Suppressor macrophage treated with lipopolysaccharide for 4 hours (primary cell): ENCODE measurements around the gene STARD3.

ENCODE experiments used
- DNase-seq: peaks from one replicate; pipeline ENCODE4 v3.0.0-alpha.2; 2020

The STARD3 gene

DNA sequence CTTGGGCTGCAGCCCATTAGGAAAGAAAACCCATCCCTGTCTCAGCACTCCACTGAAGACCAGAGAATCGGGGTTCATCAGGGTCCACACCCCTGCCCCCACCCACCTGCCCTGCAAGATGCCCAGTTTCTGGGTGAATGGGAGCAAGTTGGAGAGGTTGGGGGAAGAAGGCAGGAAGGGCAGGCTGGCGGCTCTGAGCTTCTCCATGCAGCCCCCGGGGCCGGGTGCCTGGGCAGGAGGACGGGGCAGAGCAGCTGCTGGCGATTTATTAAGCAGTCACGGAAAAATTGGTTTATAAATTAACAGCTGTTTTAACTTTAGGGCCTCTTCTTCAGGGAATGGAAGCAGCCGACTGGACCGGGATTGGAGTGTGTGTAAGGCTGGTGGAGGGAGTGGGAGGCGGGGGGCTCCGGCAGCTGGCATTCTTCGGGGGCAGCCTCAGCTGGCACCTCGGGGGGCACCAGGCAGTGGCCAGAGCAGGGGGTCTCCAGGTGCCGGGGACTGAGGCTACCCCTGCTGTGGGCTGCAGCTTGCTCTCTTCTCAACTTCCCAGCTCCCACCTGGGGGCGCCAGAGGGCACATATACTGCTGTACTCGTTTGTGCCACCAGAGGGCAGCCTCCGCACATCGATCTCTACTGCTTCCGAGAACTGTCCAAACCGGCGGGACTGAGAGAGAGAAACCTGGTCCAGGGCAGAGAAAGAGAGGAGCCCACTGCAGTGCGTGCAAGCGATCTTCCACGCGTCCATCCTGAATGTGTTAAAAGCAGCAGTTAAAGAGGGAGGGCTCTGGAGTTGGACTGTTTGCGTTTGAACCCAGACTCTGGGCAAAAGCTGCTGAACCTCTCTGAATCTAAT lies 15.2 kb upstream of the STARD3 start:
- DNase-seq: peak; percentile 89

DNA sequence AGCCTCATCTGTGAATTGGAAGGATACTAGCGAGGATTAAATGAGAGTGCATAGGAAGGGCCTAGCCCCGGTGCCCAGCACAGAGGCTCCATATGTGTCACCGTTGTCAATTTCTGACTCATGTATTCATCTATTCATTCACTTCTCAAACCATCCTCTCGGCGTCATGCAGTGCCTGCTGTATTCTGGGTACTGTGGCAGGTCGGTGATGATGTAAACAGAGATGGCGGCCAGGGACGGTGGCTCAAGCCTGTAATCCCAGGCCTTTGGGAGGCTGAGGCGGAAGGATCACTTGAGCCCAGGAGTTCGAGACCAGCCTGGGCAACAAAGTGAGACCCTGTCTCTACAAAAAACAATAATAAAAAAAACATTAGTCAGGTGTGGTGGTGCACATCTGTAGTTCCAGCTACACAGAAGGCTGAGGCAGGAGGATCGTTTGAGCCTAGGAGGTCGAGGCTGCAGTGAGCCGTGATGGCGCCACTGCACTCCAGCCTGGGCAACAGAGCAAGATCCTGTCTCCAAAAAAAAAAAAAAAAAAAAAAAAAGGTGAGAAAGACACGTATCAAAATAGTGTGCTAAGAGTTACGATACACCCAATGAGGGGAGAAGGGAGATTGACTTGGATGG lies 14.5 kb upstream of the STARD3 start:
- DNase-seq: no peak

DNA sequence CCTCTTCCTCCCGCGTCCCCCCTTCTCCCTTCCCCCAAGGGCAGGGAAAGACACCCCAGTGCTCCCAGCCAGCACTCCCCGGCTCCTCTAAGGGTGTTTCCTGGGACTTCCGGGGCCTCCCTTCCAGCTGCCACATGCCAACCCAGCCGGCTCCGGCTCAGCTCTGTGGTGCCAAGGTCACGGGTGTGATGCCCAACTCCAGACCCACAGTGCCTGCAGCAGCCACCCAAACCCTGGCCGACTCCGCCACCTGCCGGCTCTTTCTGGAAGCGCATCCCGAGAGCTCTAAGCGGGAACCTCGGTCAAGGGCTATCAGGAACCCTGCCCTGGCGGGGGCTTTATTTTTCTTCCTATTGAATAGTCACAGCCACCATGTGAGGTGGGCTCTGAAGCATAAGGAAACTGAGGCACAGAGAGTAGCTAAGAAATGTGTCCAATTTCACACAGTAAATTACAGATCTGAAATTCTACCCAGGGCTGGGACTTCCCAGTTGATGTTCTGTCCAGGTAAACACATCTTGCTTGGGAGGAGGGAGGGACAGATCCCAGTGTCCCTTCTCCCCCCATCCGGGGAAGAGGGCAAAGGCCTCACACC lies 13.5 kb upstream of the STARD3 start:
- DNase-seq: peak; percentile 90

DNA sequence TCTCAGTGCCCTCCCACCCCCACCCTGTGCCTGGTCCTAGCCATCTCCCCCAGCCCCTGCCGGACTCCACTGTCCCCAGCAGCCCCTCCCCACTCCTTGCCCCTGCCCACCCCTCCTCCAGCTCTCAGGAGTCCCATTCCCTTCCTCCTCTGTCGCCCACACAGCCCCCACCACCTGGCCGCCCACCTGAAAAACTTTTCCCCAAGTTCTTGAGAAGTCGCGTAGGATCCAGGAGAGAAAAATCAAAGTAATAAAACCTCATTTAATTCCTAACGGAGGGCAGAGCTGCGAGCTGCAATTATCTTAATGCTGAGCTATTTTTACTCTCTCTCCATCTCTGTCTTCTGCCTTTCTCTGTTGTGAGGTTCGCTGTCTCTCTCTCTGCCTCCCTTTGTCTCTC lies 12.6 kb upstream of the STARD3 start:
- DNase-seq: no peak

DNA sequence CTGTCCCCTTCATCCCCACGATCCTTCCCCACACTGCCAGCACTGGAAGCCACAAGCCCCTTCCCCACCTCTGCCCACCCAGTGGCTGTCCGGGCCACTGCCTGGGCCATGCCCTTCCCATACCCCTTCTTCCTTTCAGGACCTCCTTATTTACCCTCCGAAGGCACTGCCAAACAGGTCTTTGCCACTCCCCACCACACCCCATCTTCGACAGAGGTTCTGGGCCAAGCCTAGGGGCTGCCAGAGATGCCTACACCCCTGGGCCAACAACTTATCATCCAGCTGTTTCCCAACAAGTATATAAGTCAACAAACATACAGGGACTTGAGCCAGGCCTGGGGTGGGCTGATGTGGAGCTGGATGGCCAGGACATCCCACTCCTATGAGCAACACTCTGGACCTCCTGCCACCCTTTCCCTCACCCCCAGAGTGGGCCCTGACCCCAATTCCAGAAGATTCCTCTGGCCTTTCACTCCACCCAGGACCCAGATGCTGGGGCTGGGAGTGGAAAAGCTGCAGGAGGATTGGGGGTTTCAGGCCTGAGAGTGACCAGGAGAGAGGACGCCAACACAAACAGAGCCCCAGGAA lies 11.7 kb upstream of the STARD3 start:
- DNase-seq: no peak

DNA sequence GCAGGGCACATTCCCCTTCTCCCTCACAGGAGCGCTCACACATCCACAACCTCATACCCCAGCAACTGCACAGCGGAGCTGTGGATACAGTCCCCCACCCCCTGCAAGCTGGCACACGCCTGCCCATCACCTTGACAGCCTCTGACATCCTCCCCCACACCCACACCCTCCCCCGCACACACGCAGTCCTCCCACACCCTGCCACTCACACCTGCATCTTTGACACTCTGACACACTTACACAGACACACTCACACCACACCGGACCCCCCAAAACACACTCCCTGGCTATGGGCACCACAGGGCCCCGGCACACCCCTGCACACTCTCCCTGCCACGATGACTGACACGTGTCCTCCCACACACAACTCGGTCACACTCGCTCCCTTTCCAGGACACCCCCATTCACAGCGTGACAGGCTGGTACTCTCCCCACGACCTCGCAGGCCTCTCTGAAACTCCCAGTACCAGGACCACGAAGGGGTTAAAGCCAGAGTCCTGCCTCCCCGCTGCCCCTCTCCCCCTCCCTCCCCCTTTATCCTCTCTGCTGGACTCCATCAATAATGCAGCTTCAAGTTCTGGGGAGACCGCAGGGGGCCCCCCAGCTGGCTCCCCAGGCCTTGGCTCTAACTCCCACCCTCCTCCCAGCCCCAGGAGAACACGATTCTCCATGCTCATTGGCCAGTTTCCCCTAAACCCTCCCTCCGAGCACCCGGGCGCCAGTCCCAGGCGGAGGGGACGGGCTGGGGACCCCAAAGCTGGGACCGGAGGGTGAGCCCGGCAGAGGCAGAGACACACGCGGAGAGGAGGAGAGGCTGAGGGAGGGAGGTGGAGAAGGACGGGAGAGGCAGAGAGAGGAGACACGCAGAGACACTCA lies 10.5 kb upstream of the STARD3 start, which contains the start of gene PPP1R1B:
Gene PPP1R1B (plus strand): TSS at position 782 of the 876 bp plus-strand sequence. CDS start 441 bp downstream, outside the sequence.
- DNase-seq: no peak

DNA sequence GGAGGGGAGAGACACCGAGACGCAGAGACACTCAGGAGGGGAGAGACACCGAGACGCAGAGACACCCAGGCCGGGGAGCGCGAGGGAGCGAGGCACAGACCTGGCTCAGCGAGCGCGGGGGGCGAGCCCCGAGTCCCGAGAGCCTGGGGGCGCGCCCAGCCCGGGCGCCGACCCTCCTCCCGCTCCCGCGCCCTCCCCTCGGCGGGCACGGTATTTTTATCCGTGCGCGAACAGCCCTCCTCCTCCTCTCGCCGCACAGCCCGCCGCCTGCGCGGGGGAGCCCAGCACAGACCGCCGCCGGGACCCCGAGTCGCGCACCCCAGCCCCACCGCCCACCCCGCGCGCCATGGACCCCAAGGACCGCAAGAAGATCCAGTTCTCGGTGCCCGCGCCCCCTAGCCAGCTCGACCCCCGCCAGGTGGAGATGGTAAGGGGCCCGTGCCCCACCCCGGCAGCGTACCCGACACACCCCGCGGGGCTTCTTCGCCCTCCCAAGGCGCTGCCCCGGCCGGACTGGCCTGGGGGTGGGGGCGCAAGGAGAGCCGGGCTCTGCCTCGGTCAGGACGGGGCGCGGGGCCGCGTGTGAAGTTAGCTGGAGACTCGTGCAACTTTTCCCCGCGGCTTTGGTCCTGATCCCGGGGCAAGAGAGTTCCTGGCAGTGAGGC lies 9.8 kb upstream of the STARD3 start:
- DNase-seq: no peak

DNA sequence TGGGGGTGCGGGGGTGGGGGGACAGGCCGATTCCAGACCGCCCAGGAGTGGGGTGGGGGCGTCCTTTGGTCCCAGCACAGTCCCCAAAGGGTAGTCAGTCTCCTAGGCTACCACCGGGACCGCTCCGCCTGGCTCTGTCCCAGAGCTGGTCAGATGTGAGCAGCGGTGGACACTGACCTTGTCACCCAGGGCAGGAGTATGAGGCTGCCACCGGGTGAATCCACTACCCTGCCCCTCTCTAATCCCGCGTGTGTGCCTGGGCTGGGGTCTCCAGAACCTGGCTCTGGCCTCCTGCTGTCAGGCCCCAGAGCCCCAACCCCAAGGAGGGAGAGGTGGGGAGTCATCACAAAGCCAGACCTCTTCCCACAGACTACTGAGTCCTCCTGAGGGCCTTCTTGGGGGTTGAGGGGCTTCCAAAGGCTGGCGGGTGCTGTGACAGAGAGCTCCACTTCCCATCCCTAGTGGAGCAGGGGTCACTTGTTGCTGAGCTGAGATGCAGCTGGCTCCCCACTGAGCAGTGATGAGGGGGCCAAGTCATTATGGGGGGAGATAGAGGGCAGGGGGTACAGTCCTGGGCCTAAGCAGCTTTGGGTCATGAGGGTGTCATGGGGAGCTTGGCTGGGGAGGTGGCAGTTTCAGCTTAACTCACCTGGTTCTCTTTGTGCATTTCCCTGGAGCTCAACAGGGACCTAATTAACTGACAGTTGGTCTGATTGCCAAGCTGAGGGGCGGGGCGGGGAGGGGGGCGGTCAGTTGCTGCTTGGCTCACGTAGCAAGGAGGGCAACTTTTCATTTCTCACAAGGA lies 9.0 kb upstream of the STARD3 start:
- no peak for DNase-seq

DNA sequence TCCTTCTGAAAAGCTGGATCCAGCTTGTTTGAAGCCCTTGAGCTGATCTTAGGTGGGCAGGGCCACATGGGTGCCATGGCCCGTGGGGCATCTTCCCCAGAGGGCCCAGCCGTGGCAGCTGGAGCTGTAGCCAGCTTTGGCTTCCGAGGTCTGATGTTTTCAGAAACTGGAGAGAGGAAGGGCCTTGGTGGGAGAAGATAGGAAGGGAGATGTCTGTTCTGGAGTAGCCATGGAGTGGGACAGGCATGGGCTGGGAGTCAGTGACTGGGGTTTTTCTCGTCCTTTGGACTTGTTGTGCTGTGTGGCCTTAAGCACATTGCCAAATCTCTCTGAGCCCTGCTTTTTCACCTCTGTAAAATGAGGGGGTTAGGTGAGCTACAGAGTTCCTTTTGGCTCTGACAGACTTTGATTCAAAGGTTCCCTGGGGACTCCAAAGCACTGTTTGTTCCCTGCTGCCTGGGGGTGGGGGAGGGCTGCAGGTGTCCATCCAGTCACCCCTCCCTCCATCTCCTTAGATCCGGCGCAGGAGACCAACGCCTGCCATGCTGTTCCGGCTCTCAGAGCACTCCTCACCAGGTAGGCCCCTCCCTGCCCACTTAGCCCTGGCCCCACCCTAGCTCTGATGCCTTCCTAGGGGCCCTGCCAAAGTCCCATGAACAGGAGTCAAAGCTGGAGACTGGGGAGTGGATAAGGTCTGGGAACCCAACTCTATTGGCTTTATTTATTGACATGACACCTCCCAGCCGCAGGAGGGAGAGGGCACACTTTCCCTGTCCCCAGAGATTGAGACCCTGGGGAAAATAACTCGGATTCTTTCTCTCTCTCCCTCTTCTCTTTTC lies 8.1 kb upstream of the STARD3 start:
- DNase-seq: no peak

DNA sequence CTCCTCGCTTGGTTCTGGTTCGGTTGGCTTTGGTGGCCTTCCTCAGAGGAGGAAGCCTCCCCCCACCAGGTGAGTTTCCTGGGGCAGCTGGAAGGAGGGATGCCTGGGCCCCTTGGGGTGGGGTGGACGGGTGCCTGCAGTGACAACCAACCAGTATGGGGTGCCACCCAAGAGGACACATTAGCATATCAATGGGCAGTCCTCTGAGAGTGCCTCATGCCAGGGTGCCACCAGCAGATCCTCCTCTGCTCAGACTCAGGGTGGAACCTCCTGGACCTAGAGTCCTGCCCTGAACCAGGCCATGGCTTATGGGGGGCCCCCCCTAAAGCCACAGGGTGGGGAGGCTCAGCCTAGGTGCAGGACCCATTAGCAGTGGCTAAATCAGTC lies 7.5 kb upstream of the STARD3 start:
- DNase-seq: no peak

DNA sequence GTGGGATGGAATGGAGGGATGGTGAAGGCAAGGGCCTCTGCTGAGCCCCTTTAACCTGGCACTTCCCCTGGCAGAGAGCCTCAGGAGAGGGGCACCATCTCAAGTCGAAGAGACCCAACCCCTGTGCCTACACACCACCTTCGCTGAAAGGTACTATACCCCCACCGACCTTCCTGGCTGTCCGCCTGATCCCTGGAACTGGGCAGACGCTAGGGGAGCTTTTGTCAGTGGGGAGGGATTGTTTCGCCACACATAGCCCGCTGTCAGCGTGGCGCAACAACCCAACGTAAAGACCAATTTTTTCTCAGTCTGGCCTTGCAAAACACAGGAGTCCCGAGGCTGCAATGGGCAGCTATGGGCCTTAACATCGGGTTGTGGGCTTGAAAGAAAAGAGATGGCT lies 7.0 kb upstream of the STARD3 start:
- DNase-seq: peak; percentile 58

DNA sequence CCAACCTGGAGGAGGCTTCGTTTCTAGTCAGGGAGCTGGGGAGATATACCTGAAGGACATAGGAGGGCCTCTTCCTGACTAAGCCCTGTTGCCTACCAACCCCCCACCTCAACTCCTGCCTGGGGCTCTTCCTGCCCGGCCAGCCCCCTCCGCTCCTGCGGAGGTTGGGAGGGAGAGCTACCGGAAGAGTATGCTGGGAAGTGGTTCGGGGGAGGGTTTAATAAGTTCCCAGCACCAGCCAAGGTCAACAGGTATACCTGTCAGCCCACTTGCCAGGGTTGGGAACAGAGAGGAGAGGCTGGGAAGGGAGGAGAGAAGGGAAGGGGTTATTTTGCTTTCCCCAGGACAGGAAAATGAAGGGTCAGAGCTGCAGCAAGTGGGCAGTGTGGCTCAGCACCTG lies 5.5 kb upstream of the STARD3 start:
- no peak for DNase-seq

DNA sequence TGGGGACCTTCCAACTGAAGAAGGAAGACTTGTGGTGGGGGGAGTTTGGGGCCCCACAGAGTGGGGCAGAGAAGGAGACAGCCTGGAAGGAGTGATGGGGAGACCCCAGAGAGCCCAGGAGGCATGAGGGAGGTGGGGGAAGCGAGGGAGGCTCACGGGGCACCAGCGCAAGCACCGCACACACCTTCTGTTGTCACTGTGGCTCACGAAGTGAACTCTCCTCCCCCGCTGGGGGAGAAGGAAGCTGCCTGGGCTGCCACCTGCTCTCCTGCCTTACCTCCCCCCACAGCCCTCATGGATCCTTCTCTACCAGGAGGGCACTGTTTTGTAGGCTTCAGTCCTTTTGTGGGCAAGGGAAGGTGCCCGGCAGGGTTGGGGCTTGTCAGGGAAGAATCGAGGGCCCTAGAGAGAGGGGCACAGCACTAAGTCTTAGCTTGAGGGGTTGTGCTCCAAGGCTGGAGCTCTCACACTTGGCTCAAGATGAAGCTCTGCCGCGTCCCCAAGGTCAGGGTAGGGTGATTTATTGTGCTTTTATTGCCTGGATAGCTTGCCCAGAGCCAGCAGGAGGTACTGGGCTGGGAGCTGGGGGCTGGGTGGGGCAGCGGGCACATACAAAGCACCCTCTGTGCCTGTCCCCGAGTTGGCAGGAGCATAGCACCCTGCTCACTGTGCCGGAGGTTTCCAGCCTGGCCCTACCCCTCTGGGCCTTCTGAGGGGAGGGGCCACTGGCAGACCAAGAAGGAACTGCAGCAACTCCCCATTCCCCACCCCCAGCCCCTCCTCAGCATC lies 4.6 kb upstream of the STARD3 start:
- no peak for DNase-seq

DNA sequence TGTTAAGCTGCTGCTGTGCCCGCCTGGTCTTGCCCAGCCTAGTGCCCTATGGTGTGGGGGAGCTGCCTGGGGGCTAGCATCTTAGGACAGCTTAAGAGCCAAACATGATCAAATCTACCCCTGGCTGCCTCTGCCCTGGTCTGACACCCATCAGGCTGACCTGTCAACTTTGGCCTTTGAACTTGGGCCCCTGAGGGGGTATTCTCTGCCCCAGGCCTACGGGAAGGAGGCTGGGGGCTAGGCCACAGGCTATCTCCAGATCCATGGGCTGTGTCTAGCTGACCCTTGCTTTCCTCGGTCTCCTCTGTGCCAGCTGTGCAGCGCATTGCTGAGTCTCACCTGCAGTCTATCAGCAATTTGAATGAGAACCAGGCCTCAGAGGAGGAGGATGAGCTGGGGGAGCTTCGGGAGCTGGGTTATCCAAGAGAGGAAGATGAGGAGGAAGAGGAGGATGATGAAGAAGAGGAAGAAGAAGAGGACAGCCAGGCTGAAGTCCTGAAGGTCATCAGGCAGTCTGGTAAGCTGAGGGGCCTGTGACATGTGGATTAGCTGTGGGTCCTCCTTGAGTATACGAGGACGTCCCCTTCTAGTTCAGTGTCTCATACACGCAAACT lies 3.3 kb upstream of the STARD3 start:
- no peak for DNase-seq

DNA sequence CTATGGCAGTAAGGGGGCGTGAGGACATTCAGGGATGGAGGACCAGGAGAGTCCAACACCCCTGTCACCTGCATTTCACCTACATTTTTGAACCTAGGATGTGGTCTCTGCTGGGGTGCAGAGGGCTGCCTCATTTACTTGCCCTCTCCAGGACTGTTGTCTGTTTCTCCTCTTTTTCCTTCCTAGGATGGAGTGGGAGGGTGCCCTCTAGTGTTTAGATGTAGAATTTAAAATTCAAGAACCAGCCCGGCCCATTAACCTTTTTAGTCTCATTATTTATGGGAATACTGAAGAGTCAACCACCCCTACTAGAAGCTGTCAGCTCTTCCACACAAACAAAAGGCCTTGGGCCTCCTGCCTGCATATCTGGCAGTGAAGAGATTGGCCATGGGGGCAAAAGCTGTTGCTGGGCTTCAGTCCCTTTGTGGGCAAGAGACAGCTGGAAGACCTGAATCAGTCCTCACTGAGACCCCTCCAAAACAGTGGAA lies 2.5 kb upstream of the STARD3 start:
- peak; percentile 71 for DNase-seq

DNA sequence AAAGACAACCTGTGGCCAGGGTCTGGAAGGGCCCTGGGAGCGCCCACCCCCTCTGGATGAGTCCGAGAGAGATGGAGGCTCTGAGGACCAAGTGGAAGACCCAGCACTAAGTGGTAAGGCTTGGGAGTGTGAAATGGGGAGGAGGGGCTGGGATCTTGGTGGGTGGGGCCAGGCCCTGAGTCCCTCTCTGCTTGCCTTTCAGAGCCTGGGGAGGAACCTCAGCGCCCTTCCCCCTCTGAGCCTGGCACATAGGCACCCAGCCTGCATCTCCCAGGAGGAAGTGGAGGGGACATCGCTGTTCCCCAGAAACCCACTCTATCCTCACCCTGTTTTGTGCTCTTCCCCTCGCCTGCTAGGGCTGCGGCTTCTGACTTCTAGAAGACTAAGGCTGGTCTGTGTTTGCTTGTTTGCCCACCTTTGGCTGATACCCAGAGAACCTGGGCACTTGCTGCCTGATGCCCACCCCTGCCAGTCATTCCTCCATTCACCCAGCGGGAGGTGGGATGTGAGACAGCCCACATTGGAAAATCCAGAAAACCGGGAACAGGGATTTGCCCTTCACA lies 1.2 kb upstream of the STARD3 start:
- DNase-seq: no peak

DNA sequence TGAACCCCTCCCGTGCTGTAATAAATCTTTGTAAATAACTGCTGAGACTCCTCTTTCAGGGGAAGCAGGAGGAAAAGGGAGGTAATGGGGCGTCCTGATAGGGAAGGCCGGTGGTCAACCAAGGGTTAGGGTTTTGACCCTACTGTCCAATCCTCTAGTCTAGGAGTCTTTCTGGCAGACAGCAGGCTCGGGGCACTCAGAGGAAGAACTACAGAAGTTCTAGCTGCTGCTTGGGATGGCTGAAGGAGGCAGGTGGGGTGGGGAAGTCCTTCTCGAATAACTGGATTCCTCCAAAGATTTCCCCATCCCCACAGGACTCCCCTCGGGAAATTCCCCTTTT lies 387 bp upstream of the STARD3 start:
- DNase-seq: no peak

DNA sequence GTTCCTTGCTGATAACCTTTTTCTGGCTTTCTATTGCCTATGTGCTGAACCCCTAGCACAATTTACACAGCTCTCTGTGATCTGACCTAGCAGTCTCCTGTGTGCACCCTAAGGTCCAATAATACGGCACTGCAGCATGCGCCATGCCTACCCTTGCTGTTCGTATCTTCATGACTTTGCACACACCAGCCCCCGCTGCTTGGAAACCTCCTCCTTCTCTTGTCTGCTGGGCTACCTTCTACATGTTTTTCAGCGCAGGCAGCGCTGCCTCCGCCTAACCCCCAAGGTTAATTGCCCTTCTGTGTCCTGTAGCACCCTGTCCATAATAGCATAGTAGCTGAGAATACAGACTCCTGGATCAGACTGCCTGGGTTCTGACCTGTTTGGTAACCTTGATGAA lies 1.4 kb downstream of the STARD3 start:
- no peak for DNase-seq

DNA sequence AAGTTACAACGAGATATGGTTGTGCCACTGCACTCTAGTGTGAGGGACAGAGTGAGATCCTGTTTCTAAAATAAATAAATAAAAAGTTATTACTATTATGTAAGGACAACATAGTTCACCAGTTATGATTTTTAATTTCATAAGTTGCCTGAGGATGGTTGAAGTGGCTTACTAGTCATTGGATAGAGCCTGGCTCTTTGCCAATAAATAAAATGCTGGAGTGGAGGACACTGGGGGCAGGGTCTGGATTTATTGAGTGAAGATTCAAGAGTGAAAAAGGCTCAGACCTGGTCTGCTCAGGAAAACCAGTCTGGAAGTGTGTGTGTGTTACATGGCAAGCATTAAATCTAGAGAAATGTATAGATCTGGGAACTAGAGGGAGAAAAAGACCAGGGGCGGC lies 2.1 kb downstream of the STARD3 start:
- DNase-seq: no peak
